ENCODE measurements around the gene DLL3.

Gene DLL3

DNA sequence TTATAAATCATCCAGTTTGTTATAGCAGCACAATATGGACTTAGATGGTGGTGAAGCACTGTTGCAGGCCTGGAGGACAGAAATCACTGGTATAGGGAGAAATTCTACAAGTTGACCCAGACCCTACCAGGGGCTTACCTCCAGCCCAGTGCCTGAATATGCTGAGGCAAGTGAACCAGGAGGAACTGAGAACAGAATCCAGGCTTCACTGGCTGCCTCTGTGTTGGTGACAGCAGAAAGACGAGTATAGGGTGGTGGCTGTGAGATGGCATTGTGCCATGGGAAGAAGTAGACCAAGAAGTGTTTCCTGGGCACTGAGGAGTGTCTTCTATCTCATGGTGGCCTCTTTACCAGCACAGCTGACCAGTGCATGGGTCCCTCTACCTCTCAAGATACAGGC lies 57.1 kb downstream of the DLL3 start:
- DNase-seq (ENCODE audit: low spot score): no peak

Data from D341Med (cell line).